Caki2 (cell line): ENCODE data around the gene ZNF837. TPM values are rescaled to one million over a fixed set of nuclear protein-coding genes. Genes with fewer than 3 reads are reported as not detected.
"Not testable (repeated sequence)": the region's sequence is repeated elsewhere in the genome, so short reads cannot be mapped to it uniquely, and the experiment has no call there.

Experiments
- DNase-seq: peaks from one replicate; pipeline ENCODE4 v3.0.0-alpha.2; 2015; ENCODE audit warnings: low read depth
- in situ Hi-C: cut with HindIII; loops from 2 replicates; pipeline ENCODE4 v1.10.0; 2016; ENCODE audit warnings: low sequenced_read_pairs, low pct_unique_long_range_greater_than_20kb, mixed read lengths
- total RNA-seq: library from RNA; depleted of rRNA; stranded (reverse); fragments of >200 nt; shearing (Covaris generic); gene quantifications from 2 replicates; pipeline ENCODE4 v1.2.3, GENCODE V29; 2014; ENCODE audit warnings: low replicate concordance

ZNF837 gene
- total RNA-seq, 1 experiment from 2014 or later = 8.2 TPM

DNA sequence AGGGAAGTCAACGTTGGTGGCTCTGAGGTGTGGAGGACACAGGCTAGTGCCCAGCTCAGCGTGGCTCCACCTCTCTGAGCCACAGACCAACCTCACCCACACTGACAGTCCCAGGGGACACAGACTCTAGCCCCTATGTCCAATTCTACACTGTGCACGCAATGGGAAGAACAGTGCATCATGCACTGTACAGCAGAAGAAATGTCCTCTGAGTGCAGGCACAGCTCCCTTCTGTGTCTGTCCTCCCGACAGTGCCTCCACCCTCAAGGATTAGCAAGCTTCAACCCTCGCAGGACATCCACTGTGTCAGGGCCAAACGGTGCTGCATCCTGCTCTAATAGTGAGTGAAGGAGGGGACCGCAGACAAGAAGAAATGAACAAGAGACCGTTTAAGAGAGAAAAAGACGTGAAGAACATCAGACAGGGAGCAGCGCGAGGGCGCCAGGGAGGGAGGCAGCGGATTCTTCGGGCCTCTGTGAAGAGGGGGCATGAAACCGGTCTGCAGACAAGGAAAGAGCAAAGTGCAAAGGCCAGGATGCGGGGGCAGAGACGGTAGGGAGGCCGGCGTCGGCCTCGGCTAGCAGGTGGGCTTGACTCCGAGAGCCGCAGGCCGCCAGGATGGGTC lies 681 bp downstream of the ZNF837 start:
- no peak for DNase-seq
- in situ Hi-C loops = no loop called here

DNA sequence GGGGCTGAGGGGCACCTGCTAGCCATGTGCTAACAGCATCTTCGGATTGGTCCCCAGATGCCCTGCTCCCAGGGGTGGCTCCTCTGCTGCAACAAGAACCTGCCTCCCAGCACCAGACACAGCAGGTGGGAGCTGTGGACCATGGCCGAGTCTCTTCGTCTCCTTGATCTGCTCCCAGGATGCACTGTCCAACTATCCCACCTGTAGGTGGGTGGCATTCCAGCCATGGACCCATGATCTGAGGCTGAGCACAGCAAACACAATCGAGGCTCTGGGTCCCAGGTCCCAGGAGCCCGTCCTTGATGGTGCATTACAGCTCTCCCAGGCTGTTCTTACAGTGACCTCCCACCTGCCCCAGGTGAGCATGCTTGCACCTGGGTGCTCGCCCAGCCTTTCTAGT lies 1.6 kb downstream of the ZNF837 start:
- DNase-seq = no peak
- in situ Hi-C loops = no loop called here

DNA sequence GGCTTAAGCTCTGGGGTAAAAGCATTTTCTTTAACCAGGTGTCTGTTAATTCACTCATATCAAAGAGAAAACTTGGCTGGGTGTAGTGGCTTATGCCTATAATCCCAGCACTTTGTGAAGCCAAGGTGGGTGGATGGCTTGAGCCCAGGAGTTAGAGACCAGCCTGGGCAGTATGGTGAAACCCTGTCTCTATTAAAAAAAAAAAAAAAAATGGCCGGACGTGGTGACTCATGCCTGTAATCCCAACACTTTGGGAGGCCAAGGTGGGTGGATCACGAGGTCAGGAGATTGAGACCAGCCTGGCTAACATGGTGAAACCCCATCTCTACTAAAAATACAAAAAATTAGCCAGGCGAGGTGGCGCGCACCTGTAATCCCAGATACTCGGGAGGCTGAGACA lies 4.1 kb downstream of the ZNF837 start:
- DNase-seq, in situ Hi-C loops: not testable (repeated sequence)

DNA sequence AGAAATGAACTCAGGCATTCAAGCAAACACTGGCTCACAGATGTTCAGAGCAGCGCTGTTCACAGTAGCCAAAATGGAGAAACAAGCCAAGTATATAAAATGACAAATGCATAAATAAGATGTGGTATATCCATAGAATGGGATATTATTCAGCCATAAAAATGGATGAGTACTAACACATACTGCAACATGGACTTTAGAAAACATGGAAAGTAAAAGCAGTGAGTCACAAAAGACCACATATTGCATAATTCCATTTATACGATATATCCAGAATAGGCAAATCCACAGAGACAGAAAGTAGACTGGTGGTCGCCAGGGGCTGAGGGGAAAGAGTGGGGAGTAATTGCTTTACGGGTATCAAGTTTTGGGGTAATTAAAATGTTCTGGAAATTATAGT lies 6.6 kb downstream of the ZNF837 start:
- in situ Hi-C loops = no loop called here
- DNase-seq = no peak

DNA sequence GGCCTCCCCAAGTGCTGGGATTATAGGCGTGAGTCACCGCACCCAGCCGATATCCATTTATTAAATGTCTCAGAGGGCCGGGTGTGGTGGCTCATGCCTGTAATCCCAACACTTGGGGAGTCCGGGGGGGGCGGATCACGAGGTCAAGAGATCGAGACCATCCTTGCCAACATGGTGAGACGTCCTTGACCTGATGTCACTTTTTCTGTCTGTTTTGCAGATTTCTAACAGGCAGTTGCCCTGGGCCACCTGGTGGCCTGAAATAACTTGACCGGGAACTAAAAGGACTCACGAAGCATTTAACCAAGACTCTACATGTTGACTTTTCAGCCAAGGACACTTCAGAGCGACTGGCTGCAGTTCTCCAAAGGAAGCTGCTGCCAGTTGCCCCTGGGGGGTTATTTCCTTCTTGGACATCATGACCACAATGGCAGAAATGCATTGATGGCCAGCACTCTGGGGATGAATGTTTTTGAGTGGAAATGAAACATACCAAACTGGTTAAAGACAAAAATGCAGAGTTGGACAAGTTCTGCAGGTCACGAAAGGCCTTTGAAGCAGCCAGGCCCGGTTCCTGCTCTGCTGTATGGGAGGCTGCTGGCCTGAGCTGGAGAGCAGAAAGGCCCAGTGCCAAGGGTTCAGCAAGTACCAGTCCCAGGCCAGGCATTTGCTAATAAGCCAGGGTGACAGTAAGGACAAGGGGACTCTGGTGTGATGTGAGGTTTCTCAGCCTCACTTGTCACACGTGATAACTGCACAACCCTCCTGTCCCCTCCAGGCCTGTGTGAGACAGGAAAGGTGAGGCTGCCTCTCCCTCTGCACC lies 8.3 kb downstream of the ZNF837 start:
- no peak for DNase-seq
- in situ Hi-C loops = no loop called here

DNA sequence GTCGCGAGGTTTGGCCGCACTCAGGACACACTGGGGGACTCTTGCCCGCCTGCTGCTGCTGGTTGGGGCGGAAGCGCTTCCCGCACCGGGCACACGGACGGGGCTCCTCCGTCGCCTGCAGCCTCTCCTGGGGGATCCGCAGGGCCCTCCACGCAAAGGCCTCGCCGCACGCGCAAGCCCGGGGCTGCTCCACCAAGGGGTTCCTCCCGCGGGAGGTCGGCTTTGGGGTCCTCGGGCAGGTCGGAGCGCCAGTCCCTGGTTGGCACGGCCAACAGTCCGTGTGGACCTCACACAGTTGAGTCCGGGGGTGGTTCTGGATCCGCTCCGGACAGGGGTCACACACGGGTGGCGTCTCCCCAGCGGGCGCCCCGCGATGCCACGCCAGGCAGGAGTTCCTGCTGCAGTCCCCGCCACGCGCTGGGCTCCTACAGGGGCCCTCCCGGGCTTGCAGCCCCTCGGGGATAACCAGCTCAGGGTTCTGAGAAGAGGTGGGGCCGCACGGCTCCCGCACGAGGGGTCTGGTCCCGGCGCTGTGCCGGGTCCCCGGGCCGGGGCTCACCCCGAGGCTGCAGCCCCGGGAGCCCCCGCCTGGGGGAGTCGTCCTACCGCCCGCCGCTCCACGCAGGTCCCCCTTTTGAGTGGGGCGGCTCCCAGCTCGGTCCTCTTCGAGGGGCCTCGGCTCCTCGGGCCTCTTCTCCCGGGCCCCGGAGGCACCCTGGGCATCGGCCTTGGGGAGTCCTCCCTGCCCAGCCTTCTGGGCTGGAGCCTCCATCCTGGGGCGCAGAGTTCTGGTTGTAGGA lies 12.1 kb downstream of the ZNF837 start:
- in situ Hi-C loops = no loop called here
- no peak for DNase-seq

DNA sequence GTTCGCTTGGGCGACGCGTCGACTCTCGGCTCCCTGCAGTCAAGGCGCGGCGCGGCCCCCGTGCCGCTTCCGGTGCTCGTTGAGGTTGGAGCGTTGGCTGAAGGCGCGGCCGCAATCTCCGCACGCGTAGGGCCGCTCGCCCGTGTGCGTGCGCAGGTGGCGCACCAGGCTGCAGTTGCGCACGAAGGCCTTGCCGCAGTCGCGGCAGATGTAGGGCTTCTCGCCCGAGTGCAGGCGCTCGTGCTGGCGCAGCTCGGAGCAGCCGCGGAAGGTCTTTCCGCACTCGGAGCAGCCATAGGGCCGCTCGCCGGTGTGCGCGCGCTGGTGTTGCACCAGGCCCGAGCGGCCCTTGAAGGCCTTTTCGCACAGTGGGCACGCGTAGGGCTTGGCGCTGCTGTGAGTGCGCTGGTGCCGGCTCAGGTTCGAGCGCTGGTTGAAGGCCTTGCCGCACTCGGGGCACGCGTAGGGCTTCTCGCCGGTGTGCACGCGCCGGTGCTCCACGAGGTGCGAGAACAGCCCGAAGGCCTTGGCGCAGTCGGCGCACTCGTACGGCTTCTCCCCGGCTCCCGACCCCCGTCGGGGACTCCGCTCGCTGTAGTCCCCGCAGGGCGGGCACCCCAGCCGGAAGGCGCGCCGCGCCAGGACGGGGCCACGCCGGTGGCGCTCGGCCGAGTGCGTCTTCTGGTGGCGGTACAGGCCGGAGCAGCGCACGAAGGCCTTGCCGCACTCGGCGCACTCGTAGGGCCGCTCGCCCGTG lies 13.0 kb downstream of the ZNF837 start:
- in situ Hi-C loops = no loop called here
- no peak for DNase-seq

DNA sequence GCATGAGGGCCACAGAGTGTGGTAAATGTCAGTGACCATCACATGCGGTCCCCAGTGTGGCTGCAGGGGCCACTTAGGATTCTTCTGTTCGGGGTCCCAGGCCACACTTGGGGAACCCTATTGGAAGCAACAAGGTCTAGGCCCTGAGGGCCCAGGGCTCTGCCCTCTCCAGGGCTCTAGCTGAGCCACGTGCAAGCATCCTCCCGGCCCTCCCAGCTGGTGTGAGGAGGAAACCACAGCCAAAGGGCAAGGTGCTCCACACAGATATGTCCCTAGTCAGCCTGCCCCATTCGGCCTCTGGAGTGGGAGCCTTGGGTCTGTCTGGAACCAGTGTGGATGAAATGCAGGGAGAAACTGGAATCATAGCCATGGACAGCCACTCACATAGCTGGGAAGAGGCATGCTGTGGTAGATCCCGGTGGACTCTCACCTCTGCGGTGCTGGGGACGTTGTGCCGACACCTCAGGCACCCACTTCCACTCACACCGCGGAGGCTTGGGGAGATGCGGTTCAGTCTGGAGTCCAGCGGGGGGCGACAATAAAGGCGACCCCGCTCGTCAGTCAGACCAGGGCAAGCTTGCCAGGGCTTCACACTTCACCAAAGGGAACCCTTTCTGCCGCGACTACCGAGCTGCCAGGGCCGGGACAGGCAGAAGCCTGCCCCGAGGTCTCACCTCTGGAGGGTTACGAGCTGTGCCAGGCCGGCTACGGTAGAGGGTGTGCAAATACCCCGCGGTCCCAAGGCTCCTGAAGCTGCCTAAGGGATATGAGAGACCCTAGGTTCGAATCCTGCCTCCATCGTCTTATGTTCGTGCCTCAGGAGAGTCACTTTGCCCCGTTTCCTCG lies 14.0 kb downstream of the ZNF837 start:
- no peak for DNase-seq
- in situ Hi-C loops = no loop called here

DNA sequence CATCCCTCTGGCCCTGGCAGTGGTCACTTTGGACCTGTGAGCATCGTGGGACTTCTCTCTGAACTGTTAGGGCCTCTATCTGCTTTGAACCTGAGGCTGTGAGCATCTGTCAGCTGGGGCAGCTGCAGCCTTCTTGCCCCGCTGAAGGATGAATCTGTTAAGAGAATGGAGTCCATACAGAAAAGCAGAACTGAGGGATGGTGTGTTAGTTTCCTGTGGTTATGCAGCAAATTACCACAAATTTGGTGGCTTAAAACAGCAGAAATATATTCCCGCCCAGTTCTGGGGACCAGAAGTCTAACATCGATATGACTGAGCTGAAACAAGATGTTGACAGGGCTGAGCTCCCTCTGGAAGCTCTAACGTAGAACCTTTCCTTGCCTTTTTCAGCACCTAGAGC lies 16.7 kb downstream of the ZNF837 start:
- in situ Hi-C loops = no loop called here
- no peak for DNase-seq

DNA sequence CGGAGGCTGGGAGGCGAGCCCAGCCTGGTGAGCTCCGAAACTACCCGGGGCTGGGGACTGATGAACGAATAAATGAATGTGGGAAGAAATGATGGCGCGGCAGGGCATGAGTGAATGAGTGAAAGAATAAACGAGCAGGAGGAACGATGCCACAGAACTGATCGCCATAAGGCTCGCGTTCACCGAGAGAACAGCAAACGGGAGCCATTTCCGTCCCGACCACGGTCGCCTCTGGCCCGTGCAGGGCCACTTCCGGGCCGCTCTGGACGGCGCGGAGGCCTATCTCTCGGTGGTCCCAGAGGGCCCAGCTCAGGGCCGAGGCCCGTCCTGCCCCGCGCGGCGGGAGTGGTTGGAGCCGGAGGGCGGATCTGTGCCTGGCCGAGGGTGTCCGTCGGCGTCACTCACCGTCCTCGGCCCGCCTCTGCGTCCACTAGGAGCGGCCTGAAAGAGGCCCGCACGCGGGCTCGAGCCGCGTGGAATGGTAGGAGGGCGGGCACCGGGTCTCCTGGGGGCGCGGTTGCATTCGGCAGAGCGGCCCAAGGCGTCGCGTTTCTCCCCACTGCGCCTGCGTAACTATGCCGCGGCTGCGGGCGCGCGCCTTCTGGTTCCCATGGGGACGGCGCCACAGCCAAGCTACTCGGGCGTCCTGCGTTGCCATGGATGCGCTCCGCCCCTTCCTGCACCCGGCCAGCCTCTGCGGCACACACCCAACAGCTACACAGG lies 18.4 kb downstream of the ZNF837 start, which contains the start of gene ZNF497:
Gene ZNF497 (minus strand): TSS at position 480 of the 723 bp plus-strand sequence. CDS start 5,116 bp downstream, outside the sequence.
- in situ Hi-C loops = no loop called here
- peak; percentile 99 for DNase-seq

DNA sequence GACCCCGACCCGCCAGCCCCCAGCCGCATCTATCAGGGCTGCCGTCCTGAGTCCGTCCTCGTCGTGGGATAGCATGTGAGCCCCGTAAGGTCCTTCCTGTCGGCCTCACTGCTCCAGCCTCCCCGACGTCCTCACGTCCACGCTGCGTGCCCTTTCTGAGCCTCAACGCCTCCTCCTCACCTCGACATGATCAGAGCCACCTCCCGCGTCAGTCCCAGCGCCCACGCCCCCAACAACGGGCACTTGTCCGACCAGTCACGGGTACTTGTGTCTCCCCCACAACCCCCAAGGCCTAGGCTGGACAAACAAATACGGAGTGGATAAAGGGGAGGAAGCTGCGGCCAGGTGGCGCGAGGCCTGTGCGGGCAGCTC lies 18.9 kb downstream of the ZNF837 start:
- in situ Hi-C loops = no loop called here
- no peak for DNase-seq

DNA sequence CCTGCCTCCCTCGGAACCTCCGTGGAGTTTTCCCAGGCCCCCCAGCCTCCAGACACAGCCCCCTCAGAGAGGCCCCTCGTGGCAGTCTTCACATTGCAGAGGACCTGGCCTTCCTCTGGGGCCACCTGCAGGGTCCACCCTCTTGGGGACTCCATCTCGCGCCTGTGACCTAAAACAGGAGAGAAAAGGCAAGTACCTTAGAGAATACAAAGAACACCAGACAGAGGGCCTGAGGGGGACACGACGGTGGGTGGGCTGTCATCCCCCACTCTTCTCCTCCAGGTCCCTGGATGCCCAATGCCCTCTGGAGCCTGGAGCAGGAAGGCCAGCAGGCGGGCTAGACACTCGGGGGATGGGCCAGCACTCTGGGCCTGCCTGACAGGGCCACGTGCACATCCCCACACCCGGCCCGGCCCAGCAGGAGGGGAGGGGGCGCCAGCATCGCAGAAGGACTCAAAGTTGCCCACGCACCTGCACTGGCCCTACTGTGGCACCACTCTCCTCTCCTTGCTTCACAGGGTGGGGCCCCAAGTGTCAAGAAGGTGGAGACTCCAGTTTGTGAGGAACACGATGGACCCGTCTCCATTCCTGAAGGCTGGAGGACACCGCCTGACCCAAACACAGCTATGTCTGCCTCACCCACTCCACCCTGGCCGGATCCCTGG lies 23.2 kb downstream of the ZNF837 start:
- in situ Hi-C loops = no loop called here
- no peak for DNase-seq

DNA sequence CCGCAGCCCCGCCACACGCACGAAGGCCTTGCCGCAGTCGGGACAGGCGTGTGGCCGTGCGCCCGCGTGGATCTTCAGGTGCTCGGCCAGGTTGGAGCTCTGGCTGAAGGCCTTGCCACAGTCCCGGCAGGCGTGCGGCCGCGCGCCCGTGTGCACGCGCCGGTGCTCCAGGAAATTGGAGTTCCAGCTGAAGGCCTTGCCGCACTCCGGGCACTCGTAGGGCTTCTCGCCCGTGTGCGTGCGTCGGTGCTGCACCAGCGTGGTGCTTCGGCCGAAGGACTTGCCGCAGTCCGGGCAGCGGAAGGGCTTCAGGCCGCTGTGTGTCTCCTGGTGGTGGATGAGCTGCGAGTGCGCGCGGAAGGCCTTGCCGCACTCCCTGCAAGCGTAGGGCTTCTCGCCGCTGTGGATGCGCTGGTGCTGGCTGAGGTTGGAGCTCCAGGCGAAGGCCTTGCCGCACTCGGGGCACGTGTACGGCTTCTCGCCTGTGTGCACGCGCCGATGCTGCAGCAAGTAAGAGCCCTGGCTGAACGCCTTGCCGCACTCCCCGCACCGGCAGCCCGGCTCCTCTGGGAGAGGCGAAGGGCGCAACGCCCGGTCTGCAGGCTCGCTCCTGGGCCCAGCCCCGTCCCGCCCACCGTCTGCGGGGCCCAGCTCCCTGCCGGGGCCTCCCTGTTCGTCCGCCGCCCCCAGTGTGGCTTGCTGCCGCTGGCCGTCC lies 23.9 kb downstream of the ZNF837 start:
- DNase-seq = no peak
- in situ Hi-C loops = no loop called here

DNA sequence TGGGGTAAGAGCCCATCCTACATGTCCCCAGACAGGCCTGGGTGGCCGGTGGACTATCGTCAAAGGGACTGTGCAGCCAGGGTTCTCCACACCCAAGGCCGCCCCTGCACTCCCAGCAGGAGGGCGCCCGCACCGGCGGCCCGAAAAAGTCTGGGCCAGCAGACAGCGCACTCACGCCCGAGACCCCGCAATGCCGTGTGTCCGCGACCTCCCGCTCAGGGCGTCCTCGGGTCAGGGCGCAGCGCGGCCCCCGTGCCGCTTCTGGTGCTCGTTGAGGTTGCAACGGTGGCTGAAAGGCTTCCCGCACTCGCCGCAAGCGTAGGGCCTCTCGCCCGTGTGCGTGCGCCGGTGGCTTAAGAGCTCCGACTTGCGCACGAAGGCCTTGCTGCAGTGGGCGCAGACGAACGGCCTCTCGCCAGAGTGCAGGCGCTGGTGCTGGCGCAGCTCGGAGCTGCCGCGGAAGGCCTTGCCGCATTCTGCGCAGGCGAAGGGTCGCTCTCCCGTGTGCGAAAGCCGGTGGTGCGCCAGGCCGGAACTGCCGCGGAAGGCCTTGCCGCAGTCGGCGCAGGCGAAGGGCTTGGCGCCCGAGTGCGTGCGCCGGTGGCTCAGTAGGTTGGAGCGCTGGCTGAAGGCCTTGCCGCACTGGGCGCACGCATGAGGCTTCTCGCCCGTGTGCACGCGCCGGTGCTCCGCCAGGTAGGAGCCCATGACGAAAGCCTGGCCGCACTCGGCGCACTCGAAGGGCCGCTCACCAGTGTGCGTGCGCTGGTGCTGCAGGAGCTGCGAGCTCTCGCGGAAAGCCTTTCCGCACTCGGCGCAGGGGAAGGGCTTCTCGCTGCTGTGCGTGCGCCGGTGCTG lies 24.7 kb downstream of the ZNF837 start:
- in situ Hi-C loops = no loop called here
- DNase-seq = no peak

DNA sequence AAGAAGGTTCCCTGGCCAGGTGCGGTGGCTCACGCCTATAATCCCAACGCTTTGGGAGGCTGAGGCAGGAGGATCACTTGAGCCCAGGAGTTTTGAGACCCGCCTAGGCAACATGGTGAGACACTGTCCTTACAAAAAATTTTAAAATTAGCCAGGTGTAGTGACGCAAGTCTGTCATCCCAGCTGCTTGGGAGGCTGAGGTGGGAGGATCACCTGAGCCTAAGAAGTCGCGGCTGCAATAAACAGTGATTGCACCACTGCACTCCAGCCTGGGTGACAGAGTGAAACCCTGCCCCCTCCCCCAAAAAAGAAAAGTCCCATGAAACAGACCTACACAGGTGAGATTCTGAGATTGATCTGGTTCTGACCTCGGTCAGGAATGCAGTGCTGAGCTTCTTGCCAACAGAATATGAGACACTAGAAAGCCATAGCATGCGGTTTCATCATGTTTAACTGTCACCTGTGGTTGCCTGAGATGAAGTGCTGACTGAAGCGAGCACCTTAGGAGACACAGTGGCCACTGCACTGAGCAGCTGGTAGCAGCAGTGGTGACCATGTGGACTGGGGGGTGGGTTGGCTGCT lies 25.5 kb downstream of the ZNF837 start:
- in situ Hi-C loops = no loop called here
- no peak for DNase-seq
